HS-5 (cell line): ENCODE measurements around the gene PJA1.

Experiments used
- DNase-seq: peaks from one replicate; pipeline ENCODE4 v3.0.0-alpha.2; 2012; ENCODE audit warnings: low read depth

The PJA1 gene, protein sequence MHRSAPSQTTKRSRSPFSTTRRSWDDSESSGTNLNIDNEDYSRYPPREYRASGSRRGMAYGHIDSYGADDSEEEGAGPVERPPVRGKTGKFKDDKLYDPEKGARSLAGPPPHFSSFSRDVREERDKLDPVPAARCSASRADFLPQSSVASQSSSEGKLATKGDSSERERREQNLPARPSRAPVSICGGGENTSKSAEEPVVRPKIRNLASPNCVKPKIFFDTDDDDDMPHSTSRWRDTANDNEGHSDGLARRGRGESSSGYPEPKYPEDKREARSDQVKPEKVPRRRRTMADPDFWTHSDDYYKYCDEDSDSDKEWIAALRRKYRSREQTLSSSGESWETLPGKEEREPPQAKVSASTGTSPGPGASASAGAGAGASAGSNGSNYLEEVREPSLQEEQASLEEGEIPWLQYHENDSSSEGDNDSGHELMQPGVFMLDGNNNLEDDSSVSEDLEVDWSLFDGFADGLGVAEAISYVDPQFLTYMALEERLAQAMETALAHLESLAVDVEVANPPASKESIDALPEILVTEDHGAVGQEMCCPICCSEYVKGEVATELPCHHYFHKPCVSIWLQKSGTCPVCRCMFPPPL

DNA sequence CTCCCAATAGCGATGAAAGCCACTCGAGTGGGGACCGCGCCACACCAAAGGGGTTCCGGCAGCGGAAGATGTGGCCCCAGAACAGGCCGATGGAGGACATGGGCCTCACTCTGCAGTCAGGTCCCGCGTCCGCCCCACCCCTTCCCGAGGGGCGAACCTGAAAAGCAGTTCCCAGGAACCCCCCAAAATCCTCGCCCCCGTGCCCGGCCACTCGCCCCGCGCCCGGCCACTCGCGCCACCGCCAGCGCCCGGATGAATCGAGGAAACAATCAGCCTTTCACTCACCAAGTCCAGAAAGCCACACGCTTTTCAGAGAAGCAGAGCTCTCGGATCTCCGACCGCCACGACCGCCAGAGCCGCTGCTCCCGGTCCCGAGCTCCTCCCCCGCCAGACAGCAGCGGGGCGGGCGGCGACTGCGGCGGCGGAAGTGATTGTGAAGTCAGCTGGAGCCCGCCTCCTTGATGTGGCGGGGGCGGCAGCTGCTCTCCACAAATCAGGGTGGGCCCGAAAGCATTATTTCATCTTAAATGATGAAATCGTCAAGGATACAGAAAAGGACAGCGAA lies at the start of gene PJA1:
Gene PJA1 (minus strand): TSS at position 367 of the 565 bp plus-strand sequence. CDS start 2,380 bp downstream, outside the sequence.
- no peak for DNase-seq

- no peak for DNase-seq
Measured at GRCh38 chrX:69214463-69214862, 49.2 kb upstream of the PJA1 start.

DNA sequence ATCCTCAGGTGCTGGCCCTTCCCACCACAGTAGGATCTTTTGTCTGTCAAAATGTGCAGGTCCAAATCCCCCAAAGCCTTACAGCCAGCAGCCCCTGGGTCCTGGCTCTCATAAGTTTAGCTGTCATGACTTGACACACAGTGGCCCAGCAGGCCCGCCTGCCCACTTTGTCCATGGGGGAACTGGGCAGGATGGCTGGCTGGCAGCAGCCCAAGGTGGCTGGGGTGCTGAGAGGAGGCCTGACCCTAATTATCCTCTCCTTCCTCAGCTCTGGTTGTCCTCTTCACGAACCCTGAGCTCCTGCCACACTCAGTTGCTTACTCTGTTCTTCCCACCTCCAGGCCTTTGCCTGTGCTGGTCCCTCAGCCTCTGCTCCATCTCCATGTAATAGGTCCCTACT lies 46.4 kb upstream of the PJA1 start:
- DNase-seq = no peak

GRCh38 chrX:69210581-69210980 lies 45.3 kb upstream of the PJA1 start:
- no peak for DNase-seq

DNA sequence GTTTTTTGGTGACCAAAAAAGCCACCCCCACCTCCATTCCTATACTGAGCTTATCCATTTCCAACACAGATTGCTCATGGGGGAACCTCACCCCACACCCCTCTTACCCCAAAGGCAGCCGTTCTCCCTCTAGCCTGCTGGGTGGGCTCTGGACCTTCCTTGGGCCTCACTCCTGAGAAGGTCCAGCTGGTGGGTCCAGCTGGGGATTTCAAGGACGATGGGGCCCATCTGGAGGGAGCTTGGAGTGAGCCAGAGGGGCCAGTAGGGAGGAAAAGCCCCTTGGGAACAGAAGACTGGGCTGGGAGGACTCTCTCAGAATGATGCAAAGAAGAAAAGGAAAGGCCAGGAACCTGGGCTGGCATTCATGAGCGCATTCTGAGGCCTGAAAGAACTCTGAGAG lies 42.0 kb upstream of the PJA1 start:
- DNase-seq = no peak

- DNase-seq = no peak
Measured at GRCh38 chrX:69203638-69204037, 38.4 kb upstream of the PJA1 start.

GRCh38 chrX:69197690-69198089 lies 32.4 kb upstream of the PJA1 start:
- no peak for DNase-seq

GRCh38 chrX:69196666-69197065 lies 31.4 kb upstream of the PJA1 start:
- DNase-seq = no peak

DNA sequence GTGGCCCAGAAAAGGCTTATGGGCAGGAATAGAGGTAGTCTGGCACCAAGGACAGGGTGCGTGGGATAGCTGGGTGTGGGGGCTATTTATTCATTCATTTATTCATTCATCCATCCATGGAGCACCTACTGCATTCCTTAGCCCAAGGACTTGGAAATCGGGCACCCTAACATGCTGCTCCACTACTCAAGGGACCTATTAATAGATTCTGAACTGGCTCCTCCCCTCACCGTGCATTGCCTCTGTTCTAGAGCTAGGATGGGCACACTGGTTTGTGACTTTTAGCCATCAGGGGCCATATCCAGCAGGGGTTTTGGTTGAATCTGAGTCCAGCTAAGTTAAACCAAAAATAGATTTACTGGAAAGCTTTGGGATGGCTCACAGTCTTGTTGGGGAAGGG lies 30.6 kb upstream of the PJA1 start:
- no peak for DNase-seq

GRCh38 chrX:69195192-69195591 lies 29.9 kb upstream of the PJA1 start:
- DNase-seq = no peak

- DNase-seq = no peak
Measured at GRCh38 chrX:69192603-69193002, 27.4 kb upstream of the PJA1 start.

GRCh38 chrX:69189576-69190371 lies 24.5 kb upstream of the PJA1 start:
- DNase-seq = no peak

- DNase-seq = no peak
Measured at GRCh38 chrX:69186651-69187050, 21.4 kb upstream of the PJA1 start.

- DNase-seq = no peak
Measured at GRCh38 chrX:69185886-69186285, 20.6 kb upstream of the PJA1 start.

- no peak for DNase-seq
Measured at GRCh38 chrX:69185141-69185540, 19.9 kb upstream of the PJA1 start.

GRCh38 chrX:69182818-69183380 lies 17.6 kb upstream of the PJA1 start:
- DNase-seq = no peak

DNA sequence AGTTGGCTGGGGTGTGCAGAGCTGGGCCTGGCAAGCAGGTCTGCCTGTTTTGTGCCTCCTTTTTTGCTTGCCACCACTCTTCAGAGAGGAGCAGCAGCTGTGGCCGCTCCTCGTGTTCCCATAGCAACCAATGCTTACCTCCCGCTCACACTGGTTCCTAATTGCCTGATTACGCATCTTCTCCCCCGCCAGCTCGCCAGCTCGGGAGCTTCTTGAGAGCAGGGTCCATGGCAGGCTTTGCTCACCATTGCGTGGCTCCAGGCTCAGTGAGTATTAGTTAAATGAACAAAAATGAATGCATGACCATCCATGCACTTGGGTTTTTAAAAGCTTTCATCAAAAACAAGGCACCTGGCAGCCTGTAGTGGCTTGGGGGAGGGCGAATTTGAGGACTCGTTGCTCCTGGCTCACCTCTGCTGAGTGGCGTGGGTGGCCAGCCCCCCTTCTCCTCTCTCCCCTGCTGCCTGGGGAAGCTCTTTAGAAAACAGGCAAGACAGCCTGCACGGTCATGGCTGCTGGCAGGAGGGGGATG lies 14.2 kb upstream of the PJA1 start:
- no peak for DNase-seq

DNA sequence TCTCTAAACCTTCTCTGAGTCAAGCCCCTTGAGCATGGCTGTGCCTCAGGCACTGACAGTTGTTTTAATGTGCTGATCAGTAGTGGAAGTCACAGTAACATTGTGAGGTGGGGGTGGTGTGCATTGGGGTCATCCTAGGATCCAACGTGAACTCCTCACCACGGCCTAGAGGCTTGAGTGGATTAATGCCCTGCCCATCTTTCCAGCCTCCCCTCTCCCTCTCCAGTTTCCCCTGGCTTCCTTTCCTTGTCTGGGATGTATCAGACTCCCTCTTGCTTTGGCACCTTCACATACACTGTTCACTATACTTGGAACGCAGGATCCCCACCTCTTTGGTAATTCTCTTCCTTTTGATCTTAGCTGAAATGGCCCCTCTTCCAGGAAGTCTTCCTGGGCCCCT lies 13.3 kb upstream of the PJA1 start:
- no peak for DNase-seq

DNA sequence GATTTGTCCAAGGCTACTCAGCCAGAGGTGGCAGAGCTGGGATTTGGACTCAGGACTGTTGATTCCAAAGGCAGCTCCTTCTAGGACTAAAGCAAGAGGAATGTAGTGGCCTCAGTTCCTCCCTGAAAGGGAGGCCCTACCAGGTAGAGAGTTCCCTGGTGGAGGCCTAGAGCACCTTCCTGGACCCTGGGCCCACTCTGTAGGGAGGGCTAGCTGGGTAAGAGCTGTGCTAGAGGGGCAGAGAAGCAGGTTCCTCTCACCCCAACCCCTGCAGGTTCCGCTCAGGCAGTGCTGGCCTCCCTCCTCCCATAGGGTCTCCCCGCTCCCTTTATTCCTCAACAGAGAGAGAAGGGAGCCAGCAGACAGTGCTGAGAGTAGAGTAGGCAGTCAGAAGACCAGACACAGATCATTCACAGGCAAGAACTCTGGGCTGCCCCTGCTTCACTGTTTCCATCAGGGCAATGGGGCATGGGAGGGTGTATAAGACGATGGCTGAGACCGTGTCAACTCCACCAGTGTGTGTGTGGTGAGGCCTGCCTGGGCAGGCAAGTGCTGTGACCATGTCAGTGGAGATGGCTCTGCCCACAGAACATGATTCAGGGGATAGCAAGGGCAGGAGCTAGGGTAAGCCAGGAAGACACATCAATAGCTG lies 12.4 kb upstream of the PJA1 start:
- no peak for DNase-seq

- no peak for DNase-seq
Measured at GRCh38 chrX:69176053-69176452, 10.8 kb upstream of the PJA1 start.

GRCh38 chrX:69173906-69174305 lies 8.7 kb upstream of the PJA1 start:
- DNase-seq = no peak

DNA sequence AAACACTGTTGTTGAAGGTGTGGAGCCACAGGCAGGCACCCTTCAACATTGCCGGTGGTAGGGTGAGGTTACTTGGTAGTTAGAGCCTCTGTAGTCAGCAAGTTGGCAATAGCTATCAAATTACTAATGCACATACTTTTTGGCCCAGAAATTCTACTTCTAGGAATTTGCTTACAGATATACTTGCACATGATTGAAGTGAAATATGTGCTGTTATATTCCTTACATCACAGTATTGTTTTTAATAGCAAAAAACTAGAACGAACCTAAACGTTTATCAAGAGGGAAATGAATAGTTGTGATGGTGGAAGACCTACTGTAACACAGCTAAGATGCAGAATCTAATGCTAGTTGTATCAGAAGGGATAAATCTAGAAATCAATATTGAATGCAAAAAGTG lies 7.7 kb upstream of the PJA1 start:
- DNase-seq = no peak
